Mucosa of rectum (tissue), 2 donors: ENCODE results near the gene TXNDC17.
"Not testable (repeated sequence)": the region's sequence is repeated elsewhere in the genome, so short reads cannot be mapped to it uniquely, and the experiment has no call there.

Source experiments
- H3K27ac ChIP-seq, 2 donors: one replicate each; pipeline ENCODE4 v1.7.0; 2013; ENCODE audit warnings: inconsistent platforms in 2 of 2, low read depth in 2 of 2, low read length in 2 of 2
- H3K27me3 ChIP-seq, 2 donors: one replicate each; pipeline ENCODE4 v1.7.0; 2013; ENCODE audit warnings: low read length in 2 of 2; ENCODE audit not compliant: control insufficient read depth in 2 of 2, insufficient read depth in 2 of 2
- H3K36me3 ChIP-seq, 2 donors: one replicate each; pipeline ENCODE4 v1.7.0; 2013; ENCODE audit warnings: low read length in 2 of 2; ENCODE audit not compliant: control insufficient read depth in 2 of 2, insufficient read depth in 2 of 2
- H3K4me1 ChIP-seq, 2 donors: one replicate each; pipeline ENCODE4 v1.7.0; 2013; ENCODE audit warnings: low read length in 2 of 2, mild to moderate bottlenecking in 1 of 2; ENCODE audit not compliant: control insufficient read depth in 2 of 2, insufficient read depth in 2 of 2
- H3K4me3 ChIP-seq, 2 donors: one replicate each; pipeline ENCODE4 v1.7.0; 2013; ENCODE audit warnings: low read length in 2 of 2
- H3K9ac ChIP-seq, 2 donors: one replicate each; pipeline ENCODE4 v1.7.0; 2013; ENCODE audit warnings: low read length in 2 of 2, low read depth in 1 of 2, mild to moderate bottlenecking in 1 of 2
- H3K9me3 ChIP-seq, 2 donors: one replicate each; pipeline ENCODE4 v1.7.0; 2013; ENCODE audit warnings: low read length in 2 of 2; ENCODE audit not compliant: control insufficient read depth in 2 of 2
- donor health status: healthy.
- donor health status: Normal muscosa, but diverticular disease.

The TXNDC17 gene

GRCh38 chr17:6691546-6691945, 50.7 kb downstream of the TXNDC17 start:
- Histone ChIP-seq H3K4me3 (no peak overlapping the region), H3K36me3 (no peaks in the 10 kb centered on the region), H3K9ac (no peak overlapping the region), H3K4me1 (no peaks in the 10 kb centered on the region), H3K27me3 (peaks cover 2 to 4% of the 10 kb centered on the region in 2 donors), H3K27ac (no peak overlapping the region), H3K9me3 (no peaks in the 10 kb centered on the region)

GRCh38 chr17:6691958-6692357, 51.1 kb downstream of the TXNDC17 start:
- not testable (repeated sequence) for H3K4me1 ChIP-seq, H3K27me3 ChIP-seq, H3K9me3 ChIP-seq, H3K27ac ChIP-seq, H3K36me3 ChIP-seq, H3K9ac ChIP-seq, H3K4me3 ChIP-seq
